ENCODE results near the gene PTGER3.
"Not testable (repeated sequence)": the region's sequence is repeated elsewhere in the genome, so short reads cannot be mapped to it uniquely, and the experiment has no call there.

PTGER3 gene

GRCh38 chr1:70947835-70948234, 99.8 kb downstream of the PTGER3 start:
- no peak for DNase-seq (ENCODE audit: low read depth)

- no peak for DNase-seq (ENCODE audit: low read depth)
These were observed 101.9 kb downstream of the PTGER3 start for GRCh38 chr1:70945676-70946075.

- no peak for DNase-seq (ENCODE audit: low read depth)
These were observed 102.4 kb downstream of the PTGER3 start for GRCh38 chr1:70945251-70945650.

- DNase-seq (ENCODE audit: low read depth): no peak
These were observed 106.1 kb downstream of the PTGER3 start for GRCh38 chr1:70941563-70941962.

- DNase-seq (ENCODE audit: low read depth): not testable (repeated sequence)
These were observed 107.2 kb downstream of the PTGER3 start for GRCh38 chr1:70940398-70940797.

- no peak for DNase-seq (ENCODE audit: low read depth)
These were observed 113.2 kb downstream of the PTGER3 start for GRCh38 chr1:70934194-70934961.

GRCh38 chr1:70930062-70930461, 117.6 kb downstream of the PTGER3 start:
- DNase-seq (ENCODE audit: low read depth): no peak

GRCh38 chr1:70922196-70922595, 125.4 kb downstream of the PTGER3 start:
- no peak for DNase-seq (ENCODE audit: low read depth)

Data from stimulated activated CD8-positive, alpha-beta memory T cell treated with anti-CD3 and anti-CD28 coated beads, Interleukin-7, amount 100 ng/mL, for 24 hours (primary cell).